HG02938 (cell line): Measurements from ENCODE around the gene RNMT.
"Not testable (repeated sequence)": the region's sequence is repeated elsewhere in the genome, so short reads cannot be mapped to it uniquely, and the experiment has no call there.

Source experiments
- ATAC-seq: cut with Tn5 transposase; IDR thresholded peaks from one replicate; pipeline ENCODE4 v1.9.1; 2021; ENCODE audit warnings: mild to moderate bottlenecking, moderate library complexity; ENCODE audit not compliant: unreplicated experiment

RNMT gene

GRCh38 chr18:13730481-13730880, 4.0 kb downstream of the RNMT start:
- no peak for ATAC-seq

- ATAC-seq, result no peak
Measured at GRCh38 chr18:13735681-13736080, 9.2 kb downstream of the RNMT start.

- ATAC-seq, result no peak
Measured at GRCh38 chr18:13745696-13746095, 19.2 kb downstream of the RNMT start.

GRCh38 chr18:13746633-13747032, 20.2 kb downstream of the RNMT start:
- no peak for ATAC-seq

GRCh38 chr18:13751599-13751998, 25.1 kb downstream of the RNMT start:
- ATAC-seq, result not testable (repeated sequence)

GRCh38 chr18:13756261-13756660, 29.8 kb downstream of the RNMT start:
- ATAC-seq, result no peak

GRCh38 chr18:13756671-13757070, 30.2 kb downstream of the RNMT start:
- ATAC-seq, result no peak

- no peak for ATAC-seq
Measured at GRCh38 chr18:13758622-13759021, 32.1 kb downstream of the RNMT start.

- no peak for ATAC-seq
Measured at GRCh38 chr18:13760047-13760446, 33.6 kb downstream of the RNMT start.

- ATAC-seq, result no peak
Measured at GRCh38 chr18:13762690-13763439, 36.4 kb downstream of the RNMT start.

- no peak for ATAC-seq
Measured at GRCh38 chr18:13775058-13775457, 48.6 kb downstream of the RNMT start.

GRCh38 chr18:13791181-13791580, 64.7 kb downstream of the RNMT start:
- ATAC-seq, result no peak

- no peak for ATAC-seq
Measured at GRCh38 chr18:13793819-13794218, 67.3 kb downstream of the RNMT start.

- no peak for ATAC-seq
Measured at GRCh38 chr18:13796515-13796914, 70.0 kb downstream of the RNMT start.

GRCh38 chr18:13797157-13797611, 70.7 kb downstream of the RNMT start:
- ATAC-seq, result no peak

GRCh38 chr18:13799396-13799795, 72.9 kb downstream of the RNMT start:
- ATAC-seq, result no peak

GRCh38 chr18:13800505-13801259, 74.2 kb downstream of the RNMT start:
- no peak for ATAC-seq

- no peak for ATAC-seq
Measured at GRCh38 chr18:13801260-13801601, 74.8 kb downstream of the RNMT start.

- no peak for ATAC-seq
Measured at GRCh38 chr18:13804305-13804704, 77.8 kb downstream of the RNMT start.

- ATAC-seq, result no peak
Measured at GRCh38 chr18:13808294-13809042, 82.0 kb downstream of the RNMT start.

- no peak for ATAC-seq
Measured at GRCh38 chr18:13809043-13809430, 82.6 kb downstream of the RNMT start.
